Neural progenitor cell (in vitro differentiated cells): ENCODE data around the gene TAB2.

Experiments
- EZH2phosphoT487 ChIP-seq: fragments of 200-600 bp; sonication (generic); IDR thresholded peaks from 2 replicates; pipeline ENCODE4 v1.6.1; 2017; ENCODE audit warnings: antibody characterized with exemption
- TF ChIP-seq, protein P1 (sequence below): fragments of 200-600 bp; sonication (generic); IDR thresholded peaks from 2 replicates; pipeline ENCODE4 v1.5.1; 2017; ENCODE audit warnings: antibody characterized with exemption, mild to moderate bottlenecking

- TF ChIP-seq, protein P1, sequence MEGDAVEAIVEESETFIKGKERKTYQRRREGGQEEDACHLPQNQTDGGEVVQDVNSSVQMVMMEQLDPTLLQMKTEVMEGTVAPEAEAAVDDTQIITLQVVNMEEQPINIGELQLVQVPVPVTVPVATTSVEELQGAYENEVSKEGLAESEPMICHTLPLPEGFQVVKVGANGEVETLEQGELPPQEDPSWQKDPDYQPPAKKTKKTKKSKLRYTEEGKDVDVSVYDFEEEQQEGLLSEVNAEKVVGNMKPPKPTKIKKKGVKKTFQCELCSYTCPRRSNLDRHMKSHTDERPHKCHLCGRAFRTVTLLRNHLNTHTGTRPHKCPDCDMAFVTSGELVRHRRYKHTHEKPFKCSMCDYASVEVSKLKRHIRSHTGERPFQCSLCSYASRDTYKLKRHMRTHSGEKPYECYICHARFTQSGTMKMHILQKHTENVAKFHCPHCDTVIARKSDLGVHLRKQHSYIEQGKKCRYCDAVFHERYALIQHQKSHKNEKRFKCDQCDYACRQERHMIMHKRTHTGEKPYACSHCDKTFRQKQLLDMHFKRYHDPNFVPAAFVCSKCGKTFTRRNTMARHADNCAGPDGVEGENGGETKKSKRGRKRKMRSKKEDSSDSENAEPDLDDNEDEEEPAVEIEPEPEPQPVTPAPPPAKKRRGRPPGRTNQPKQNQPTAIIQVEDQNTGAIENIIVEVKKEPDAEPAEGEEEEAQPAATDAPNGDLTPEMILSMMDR = no peak
- TF ChIP-seq EZH2phosphoT487 = no peak
Observed at GRCh38 chr6:149323925-149324324, 6.4 kb downstream of the TAB2 start.
